Natural killer cell (primary cell): Measurements from ENCODE around the gene FAM210B. TPM values are rescaled to one million over a fixed set of nuclear protein-coding genes. Genes with fewer than 3 reads are reported as not detected.
A peak's percentile ranks its signal among the peaks of the same experiment; 100 is the strongest.
"Not testable (repeated sequence)": the region's sequence is repeated elsewhere in the genome, so short reads cannot be mapped to it uniquely, and the experiment has no call there.

ENCODE experiments used
- ATAC-seq, 3 donors: fragments of 150-1000 bp in 2 of 3; fragments of 200-7000 bp in 1 of 3; cut with Tn5 transposase; 1 replicate in 1 of 3; 2 replicates in 2 of 3; pipeline ENCODE4 v1.10.0; 2021; ENCODE audit warnings: mild to moderate bottlenecking in 2 of 3, moderate library complexity in 2 of 3
- DNase-seq, 2 donors: peaks; one replicate each; pipeline versions ENCODE4 v3.0.0 to v3.0.0-alpha.2; 2013 to 2021; ENCODE audit warnings: mixed read lengths in 1 of 2
- H3K27ac ChIP-seq: one replicate; pipeline ENCODE4 v1.5.1; 2013; ENCODE audit warnings: mild to moderate bottlenecking, low read length
- H3K27me3 ChIP-seq: one replicate; pipeline ENCODE4 v1.6.1; 2013; ENCODE audit warnings: low read length; ENCODE audit not compliant: control insufficient read depth, insufficient read depth
- H3K36me3 ChIP-seq: one replicate; pipeline ENCODE4 v1.6.1; 2013; ENCODE audit warnings: low read length; ENCODE audit not compliant: control insufficient read depth, insufficient read depth
- H3K4me1 ChIP-seq: one replicate; pipeline ENCODE4 v1.6.1; 2013; ENCODE audit warnings: low read length; ENCODE audit not compliant: control insufficient read depth, insufficient read depth
- H3K4me3 ChIP-seq: one replicate; pipeline ENCODE4 v1.5.1; 2013; ENCODE audit warnings: low read length
- H3K9me3 ChIP-seq: one replicate; pipeline ENCODE4 v1.6.1; 2013; ENCODE audit warnings: low read length; ENCODE audit not compliant: control insufficient read depth, insufficient read depth
- H3K27ac Mint-ChIP-seq, 2 donors: one replicate each; pipeline ENCODE4 v1.8.0; 2022; ENCODE audit warnings: mild to moderate bottlenecking in 2 of 2, mixed read lengths in 2 of 2, moderate library complexity in 1 of 2
- H3K27me3 Mint-ChIP-seq, 2 donors: one replicate each; pipeline ENCODE4 v1.8.0; 2022; ENCODE audit warnings: low read depth in 2 of 2, mixed read lengths in 2 of 2
- H3K36me3 Mint-ChIP-seq: one replicate; pipeline ENCODE4 v1.8.0; 2022; ENCODE audit warnings: mixed read lengths
- H3K4me1 Mint-ChIP-seq, 2 donors: one replicate each; pipeline ENCODE4 v1.8.0; 2022; ENCODE audit warnings: mixed read lengths in 2 of 2
- H3K4me3 Mint-ChIP-seq: one replicate; pipeline ENCODE4 v1.8.0; 2022; ENCODE audit warnings: mild to moderate bottlenecking, moderate library complexity, mixed read lengths
- H3K9me3 Mint-ChIP-seq, 2 donors: one replicate each; pipeline ENCODE4 v1.8.0; 2022; ENCODE audit warnings: mixed read lengths in 2 of 2
- WGBS: methylation state at CpG from one replicate; pipeline ENCODE4 v1.1.7; 2013; ENCODE audit warnings: missing lambda C conversion rate; ENCODE audit not compliant: insufficient coverage; 5-methylcytosine and 5-hydroxymethylcytosine counted together
- intact Hi-C: fragments of 100-400 bp; cut with micrococcal nuclease; formaldehyde crosslinking; loops from one replicate; pipeline ENCODE4 v1.14.2; 2022
- total RNA-seq, 4 donors: library from RNA; stranded (reverse); fragments of 120-200 nt in 1 of 4; gene quantifications; one replicate each; pipeline versions ENCODE4 v1.2.3 to v1.2.4, GENCODE V29; 2013 to 2022
- TF ChIP-seq, protein P1 (sequence below): fragments of 200-600 bp; IDR thresholded peaks from one replicate; pipeline ENCODE4 v1.8.0; 2022; ENCODE audit warnings: antibody characterized with exemption

Gene FAM210B
- total RNA-seq, 3 donors from 2014 or later (not counting 1 experiment from before 2014, with no cell fraction given) = 6.4 to 11.5 (median 8.8) TPM

GRCh38 chr20:56328861-56329260 lies 29.9 kb upstream of the FAM210B start:
- H3K27ac Mint-ChIP-seq = no peak overlapping the region
- peaks cover 2% of the 10 kb centered on the region for H3K27me3 ChIP-seq
- no peaks in the 10 kb centered on the region for H3K9me3 Mint-ChIP-seq
- H3K9me3 ChIP-seq = no peaks in the 10 kb centered on the region
- H3K36me3 Mint-ChIP-seq = no peaks in the 10 kb centered on the region
- no peak for DNase-seq
- no peak for ATAC-seq
- no peaks in the 10 kb centered on the region for H3K36me3 ChIP-seq
- H3K4me1 Mint-ChIP-seq = no peaks in the 10 kb centered on the region
- TF ChIP-seq, protein P1, sequence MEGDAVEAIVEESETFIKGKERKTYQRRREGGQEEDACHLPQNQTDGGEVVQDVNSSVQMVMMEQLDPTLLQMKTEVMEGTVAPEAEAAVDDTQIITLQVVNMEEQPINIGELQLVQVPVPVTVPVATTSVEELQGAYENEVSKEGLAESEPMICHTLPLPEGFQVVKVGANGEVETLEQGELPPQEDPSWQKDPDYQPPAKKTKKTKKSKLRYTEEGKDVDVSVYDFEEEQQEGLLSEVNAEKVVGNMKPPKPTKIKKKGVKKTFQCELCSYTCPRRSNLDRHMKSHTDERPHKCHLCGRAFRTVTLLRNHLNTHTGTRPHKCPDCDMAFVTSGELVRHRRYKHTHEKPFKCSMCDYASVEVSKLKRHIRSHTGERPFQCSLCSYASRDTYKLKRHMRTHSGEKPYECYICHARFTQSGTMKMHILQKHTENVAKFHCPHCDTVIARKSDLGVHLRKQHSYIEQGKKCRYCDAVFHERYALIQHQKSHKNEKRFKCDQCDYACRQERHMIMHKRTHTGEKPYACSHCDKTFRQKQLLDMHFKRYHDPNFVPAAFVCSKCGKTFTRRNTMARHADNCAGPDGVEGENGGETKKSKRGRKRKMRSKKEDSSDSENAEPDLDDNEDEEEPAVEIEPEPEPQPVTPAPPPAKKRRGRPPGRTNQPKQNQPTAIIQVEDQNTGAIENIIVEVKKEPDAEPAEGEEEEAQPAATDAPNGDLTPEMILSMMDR = no peak
- H3K27ac ChIP-seq = no peak overlapping the region
- H3K4me1 ChIP-seq = no peaks in the 10 kb centered on the region
- WGBS = 47% methylated on average over 5 of the region's 5 CpGs
- H3K4me3 Mint-ChIP-seq = no peak overlapping the region
- H3K27me3 Mint-ChIP-seq = peaks cover 6 to 17% of the 10 kb centered on the region in 2 donors
- intact Hi-C loops = no loop called here
- no peak overlapping the region for H3K4me3 ChIP-seq

GRCh38 chr20:56336709-56337108 lies 22.1 kb upstream of the FAM210B start:
- H3K27ac ChIP-seq, H3K9me3 Mint-ChIP-seq, H3K4me3 Mint-ChIP-seq, H3K36me3 ChIP-seq, H3K4me1 ChIP-seq, H3K36me3 Mint-ChIP-seq, H3K4me1 Mint-ChIP-seq, DNase-seq, H3K9me3 ChIP-seq, H3K27ac Mint-ChIP-seq, ATAC-seq, intact Hi-C loops, H3K27me3 ChIP-seq, H3K4me3 ChIP-seq: not testable (repeated sequence)
- WGBS = 87% methylated on average over 8 of the region's 8 CpGs
- peaks cover 26 to 44% of the 10 kb centered on the region in 2 donors for H3K27me3 Mint-ChIP-seq

DNA sequence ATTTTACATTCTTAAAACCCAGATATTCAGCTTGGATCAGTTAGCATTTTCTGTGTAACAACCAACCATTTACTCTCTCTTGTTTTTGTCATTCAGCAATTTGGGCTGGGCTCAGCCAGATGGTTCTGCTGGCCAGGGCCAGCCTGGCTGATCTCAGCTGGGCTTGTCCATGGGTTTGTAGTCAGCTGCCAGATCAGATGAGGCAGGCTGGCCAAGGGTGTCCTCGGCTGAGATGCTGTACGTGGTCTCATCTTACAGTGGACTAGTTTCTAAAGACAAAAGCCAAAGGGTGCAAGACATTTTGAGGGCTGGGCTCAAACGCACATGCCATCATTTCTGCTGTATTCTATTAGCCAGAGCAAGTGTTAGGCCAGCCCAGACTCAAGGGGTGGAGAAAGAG lies 16.0 kb upstream of the FAM210B start:
- H3K9me3 ChIP-seq = no peaks in the 10 kb centered on the region
- no peak overlapping the region for H3K27ac ChIP-seq
- Mint-ChIP-seq H3K4me3 (no peak overlapping the region), H3K9me3 (no peaks in the 10 kb centered on the region), H3K27ac (no peak overlapping the region), H3K27me3 (peaks cover 54 to 77% of the 10 kb centered on the region in 2 donors), H3K4me1 (peaks cover 5 to 10% of the 10 kb centered on the region in 2 donors), H3K36me3 (no peaks in the 10 kb centered on the region)
- H3K27me3 ChIP-seq = peaks cover 14% of the 10 kb centered on the region
- DNase-seq (no peak), ATAC-seq (no peak)
- TF ChIP-seq, protein P1 = no peak
- no peaks in the 10 kb centered on the region for H3K36me3 ChIP-seq
- intact Hi-C loops = no loop called here
- 84% methylated on average over 3 of the region's 3 CpGs for WGBS
- H3K4me1 ChIP-seq = peaks cover 6% of the 10 kb centered on the region
- H3K4me3 ChIP-seq = no peak overlapping the region

- TF ChIP-seq, protein P1 = peak; percentile 26
- no peaks in the 10 kb centered on the region for H3K9me3 Mint-ChIP-seq
- no peak overlapping the region for H3K4me3 ChIP-seq
- no peaks in the 10 kb centered on the region for H3K36me3 Mint-ChIP-seq
- peak; percentile 59 to 76 (median 61) for ATAC-seq
- H3K27ac ChIP-seq = no peak overlapping the region
- H3K4me1 ChIP-seq = peaks cover 6% of the 10 kb centered on the region
- H3K27me3 ChIP-seq = peaks cover 14% of the 10 kb centered on the region
- H3K27ac Mint-ChIP-seq = no peak overlapping the region
- intact Hi-C loops = no loop called here
- no peaks in the 10 kb centered on the region for H3K9me3 ChIP-seq
- H3K4me3 Mint-ChIP-seq = no peak overlapping the region
- H3K4me1 Mint-ChIP-seq = peaks cover 5 to 10% of the 10 kb centered on the region in 2 donors
- H3K27me3 Mint-ChIP-seq = peaks cover 56 to 73% of the 10 kb centered on the region in 2 donors
- peak in 1 of 2 donors; percentile 54 for DNase-seq
- 4% methylated on average over 41 of the region's 41 CpGs for WGBS
- no peaks in the 10 kb centered on the region for H3K36me3 ChIP-seq
Measured at GRCh38 chr20:56343861-56344381, 14.9 kb upstream of the FAM210B start.
